HuH-7.5 (cell line): ENCODE results near the gene ELOVL5.
"Not testable (repeated sequence)": the region's sequence is repeated elsewhere in the genome, so short reads cannot be mapped to it uniquely, and the experiment has no call there.

Experiments used
- DNase-seq: peaks from one replicate; pipeline ENCODE4 v3.0.0; 2011; ENCODE audit warnings: low spot score

The ELOVL5 gene

DNA sequence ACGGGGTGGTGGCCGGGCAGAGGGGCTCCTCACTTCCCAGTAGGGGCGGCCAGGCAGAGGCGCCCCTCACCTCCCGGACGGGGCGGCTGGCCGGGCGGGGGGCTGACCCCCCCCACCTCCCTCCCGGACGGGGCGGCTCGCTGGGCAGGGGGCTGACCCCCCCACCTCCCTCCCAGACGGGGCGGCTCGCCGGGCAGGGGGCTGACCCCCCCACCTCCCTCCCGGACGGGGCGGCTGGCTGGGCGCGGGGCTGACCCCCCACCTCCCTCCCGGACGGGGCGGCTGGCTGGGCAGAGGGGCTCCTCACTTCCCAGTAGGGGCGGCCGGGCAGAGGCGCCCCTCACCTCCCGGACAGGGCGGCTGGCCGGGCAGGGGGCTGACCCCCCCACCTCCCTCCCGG, 43.8 kb downstream of the ELOVL5 start:
- DNase-seq = not testable (repeated sequence)

DNA sequence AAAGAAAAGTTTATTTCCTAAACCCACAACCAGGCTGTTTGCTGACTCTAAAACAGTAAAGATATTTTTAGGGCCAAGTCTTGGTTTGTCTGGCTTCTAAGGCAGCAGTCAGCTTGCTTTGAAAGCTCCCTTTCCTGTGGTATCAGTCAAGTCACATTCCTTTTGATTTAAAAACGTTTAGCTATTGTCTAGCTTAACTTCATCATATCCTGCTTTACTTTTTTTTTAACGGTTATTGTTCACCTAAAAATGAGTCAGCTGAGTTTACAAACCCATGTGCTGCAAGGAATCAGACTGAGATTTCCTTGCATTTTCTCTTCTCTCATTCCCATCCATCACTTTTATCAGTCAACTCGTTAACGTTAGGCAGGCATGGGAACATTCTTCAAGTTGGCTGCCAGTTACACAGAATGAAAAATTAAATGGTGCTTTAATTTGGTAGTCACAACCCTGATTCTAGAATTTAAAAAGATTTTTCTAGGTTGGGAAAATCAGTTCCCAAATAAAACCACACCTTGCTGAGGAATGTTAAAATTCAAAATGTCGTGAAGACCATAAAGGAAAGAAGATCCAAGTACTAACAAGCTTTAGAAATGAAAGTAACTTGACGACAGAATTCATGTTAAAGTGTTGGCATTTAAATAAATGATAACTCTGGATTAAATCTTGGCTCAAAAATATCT, 45.9 kb downstream of the ELOVL5 start:
- DNase-seq = no peak

DNA sequence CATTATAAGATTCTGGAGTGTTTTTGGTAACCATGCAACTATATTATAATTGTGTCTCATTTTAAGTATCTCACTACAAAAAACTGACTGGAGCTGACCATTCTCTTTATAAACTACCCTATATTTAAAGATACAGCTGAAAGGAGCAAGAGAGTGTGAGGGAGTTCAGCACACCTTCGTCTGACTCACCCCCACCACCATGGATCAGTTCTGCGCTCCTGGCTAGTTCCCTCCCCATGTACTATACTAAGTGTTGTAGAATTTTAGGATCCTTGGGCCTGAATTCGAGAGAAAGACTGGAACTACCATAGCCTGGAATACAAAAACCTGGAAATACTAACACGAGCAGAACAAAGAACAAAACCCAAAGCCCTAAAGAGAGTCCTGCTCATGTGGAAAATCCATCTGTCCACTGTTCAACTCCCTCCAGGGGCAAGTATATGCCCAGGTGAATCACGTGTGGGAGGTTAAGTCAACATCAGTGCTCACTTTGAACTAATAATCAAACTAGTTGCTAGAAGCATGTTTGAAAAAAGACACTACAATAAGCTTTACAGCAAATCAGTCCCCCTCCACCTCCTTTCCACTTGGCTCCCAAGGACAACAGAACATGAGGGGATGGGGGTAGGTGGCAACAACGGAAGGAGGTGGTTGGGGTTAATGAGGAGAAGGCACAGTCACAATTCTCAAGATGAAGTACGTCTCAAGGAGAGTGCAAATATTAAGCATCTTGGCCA, 46.8 kb downstream of the ELOVL5 start:
- DNase-seq = no peak

DNA sequence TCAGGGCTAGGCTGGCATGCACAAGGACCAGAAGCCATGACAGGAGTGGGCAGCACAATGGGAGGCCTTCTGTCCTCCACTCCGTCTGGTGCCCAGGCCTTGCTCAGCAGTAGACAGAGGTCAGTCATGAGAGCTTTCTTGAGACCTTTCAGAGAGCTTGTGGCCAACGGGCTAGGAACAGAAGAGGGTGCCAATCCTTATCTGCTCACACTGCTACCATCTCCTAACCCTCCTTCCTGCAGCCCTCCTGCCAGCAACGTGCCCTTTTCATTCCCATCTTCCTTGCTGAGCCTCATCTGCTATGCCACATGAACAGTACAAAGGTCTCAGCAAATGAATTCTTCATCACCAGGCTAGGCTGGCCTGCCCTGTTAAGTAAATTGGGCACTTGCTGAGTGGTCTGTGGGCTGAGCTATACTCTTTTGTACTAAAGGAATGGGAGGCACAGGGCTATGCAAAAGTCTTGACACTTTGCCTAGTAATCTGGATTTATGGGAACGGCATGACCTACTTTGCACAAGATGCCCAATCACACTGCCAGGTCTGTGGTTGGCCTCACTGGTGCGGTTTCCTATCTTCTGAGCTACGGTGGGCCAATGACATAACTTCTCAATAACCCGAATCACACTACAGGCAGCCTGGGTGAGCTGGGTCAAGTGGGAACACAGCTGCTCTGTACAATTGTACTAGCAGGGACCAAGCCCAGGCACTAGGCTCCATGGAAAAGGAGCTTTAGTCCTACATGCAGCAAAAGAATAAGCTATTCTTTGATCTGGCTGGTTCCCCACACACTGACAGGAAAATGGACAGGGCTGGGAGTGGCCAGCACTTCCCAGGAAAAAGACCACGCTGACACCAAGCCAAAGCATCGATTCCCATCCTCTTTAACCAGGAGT, 47.8 kb downstream of the ELOVL5 start:
- DNase-seq = no peak

DNA sequence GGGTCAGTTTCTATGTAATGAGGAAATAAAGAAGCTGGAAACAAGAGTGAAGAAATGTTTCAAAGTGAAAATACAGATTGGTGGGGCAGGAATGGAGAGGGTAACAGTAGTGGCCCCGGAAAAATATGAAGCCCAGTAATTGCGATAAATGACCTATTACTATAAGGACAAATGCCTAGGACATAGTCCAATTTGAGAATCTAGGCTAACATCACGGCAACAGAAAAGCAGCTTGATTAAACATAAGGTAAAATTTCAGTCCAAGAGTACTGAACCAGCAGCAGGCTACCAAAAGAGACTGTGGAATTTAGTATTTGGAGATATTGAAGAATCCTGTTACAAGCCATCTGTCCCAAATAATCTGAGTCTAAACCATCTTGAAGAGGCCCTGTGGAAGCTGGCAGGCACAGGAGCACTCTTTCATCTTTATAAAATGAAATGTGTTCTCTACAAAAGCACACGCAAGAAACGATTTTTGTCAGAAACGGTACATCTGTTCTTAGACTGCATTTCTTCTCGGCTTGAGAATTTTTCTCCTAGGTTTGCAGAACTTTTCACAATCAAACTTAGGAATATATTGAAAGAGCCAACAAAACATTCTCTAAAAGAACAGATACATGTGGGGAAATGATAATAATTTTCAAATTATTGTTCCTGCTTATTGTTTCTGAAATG, 49.3 kb downstream of the ELOVL5 start:
- DNase-seq = no peak

DNA sequence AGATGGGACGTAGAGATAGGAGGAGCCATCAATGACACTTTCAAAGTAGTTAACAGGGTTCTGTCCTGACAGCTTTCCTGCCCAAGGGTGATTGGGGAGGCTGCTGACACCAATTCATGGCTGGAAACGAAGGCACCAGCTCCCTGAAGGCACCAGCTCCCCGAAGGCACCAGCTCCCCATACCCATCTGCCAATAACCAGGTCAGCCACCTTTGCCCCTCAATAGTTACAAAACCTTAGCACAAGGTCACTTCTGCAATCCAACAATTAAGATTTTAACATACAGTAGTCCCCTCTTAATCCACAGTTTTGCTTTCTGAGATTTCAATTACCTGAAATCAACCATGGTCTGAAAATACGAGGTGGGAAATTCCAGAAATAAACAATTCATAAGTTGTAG, 51.7 kb downstream of the ELOVL5 start:
- DNase-seq = no peak

DNA sequence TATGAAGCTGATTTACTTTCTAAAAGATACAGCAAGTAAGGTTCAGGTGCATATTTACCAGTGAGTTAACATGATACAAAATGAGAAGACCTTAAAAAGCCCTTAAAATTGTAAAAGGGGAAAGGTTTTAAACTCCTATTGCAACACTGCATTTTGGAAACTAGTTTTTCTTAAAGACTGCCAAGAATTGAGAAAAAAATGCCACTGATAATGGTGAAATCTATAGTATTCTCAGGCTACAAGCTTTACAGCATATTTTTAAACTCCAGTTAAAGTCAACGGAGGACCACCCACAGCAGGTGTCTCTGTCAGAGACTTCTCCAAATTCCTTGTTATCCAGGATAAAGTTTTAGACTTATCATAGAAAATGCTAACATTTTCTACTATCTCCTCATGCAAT, 53.6 kb downstream of the ELOVL5 start:
- DNase-seq = no peak

DNA sequence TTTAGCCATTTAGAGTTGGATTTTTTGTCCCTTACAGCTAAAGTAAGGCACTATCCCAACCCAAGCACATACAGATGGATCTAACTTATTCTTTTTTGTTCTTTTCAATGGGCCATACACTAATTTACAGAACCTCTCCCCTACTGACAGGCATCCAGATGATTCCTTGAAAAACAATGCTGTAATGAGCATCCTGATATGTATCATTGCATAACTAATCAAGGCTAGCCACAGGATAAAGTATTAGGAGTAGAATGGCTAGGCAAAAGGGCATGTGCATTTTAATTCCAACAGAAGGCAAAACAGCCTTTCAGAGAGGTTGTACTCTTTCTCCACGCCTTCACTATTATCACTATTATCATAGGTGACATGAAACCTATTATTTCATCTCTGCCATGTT, 54.1 kb downstream of the ELOVL5 start:
- DNase-seq = no peak

DNA sequence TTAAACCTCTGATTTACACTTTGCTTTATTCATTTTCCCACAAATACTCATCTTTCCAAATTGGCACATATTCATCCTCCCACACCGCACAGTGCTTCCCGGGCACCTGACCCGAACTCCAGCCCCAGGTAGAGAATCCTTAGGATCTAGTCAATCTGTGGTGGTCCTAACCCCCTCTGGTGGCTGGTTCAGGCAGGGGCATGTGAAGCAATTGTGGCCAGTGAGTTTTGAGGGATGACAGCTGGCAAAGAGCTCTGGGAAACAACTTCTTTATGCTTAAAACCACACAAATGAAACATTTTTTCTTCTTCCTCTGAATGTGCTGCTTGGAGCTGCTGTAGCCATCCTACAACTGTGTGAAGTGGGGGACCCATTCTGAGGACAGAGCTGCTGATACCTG, 54.7 kb downstream of the ELOVL5 start:
- no peak for DNase-seq

DNA sequence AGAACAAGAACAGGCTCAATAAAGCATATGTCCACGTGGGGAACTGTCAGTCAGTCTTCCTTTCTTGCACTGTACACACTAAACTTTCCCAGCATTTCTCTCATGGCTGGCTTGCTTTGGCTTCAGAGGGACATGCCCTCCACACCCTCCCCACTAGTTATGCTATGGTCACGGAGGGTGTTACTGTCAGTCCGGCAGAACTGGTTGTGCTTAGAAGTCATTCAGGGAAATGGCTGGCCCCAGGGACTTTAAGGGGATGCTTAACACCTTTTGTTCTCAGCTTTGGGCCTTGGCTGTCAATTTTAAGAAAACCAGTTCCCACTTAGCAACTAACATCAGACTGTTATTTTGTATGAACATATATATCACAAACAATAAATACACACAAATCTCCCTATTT, 55.1 kb downstream of the ELOVL5 start:
- no peak for DNase-seq

DNA sequence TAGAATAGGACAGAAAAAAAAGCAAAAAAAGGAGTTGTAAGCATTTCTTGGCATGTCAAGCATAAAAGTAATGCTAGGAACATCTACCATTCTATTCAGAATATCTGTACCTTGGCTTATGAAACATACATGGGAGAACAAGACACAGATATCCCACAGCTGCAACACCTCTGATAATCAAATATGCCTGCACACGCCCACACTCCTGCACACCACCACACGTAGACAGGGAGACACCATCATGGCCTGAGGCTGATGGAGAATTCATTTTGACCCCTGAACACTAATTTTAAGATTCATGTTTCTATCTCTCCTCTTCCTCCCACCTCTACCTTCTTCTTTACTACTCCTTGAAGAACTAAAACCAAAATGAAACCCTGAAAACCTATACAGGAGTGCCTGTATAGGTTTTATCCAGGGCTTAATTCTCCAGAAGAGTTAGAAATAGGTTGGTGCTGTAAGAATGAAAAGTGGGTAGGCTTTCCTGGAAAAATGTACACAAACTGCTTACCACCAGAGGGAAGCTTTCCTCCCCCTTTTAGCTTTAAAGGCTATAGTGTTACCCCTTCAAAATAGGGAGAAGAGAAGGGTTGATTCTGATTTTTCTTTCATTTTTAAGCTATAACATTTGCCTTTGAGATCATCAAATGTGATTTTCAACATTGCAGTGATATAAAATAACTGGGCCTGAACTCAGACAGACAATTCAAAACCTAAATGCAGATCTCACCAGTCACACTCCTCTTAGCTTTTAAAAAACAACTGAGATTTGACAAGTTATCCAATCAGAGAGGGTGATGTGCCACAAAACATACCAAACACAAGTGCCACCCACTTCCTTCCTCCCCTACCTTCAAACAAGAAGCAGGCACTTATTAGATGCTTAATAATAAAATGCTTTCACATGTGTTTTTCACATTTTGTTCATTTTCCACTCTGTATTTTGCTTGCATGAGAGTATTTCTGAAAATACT, 57.9 kb downstream of the ELOVL5 start:
- DNase-seq = no peak

DNA sequence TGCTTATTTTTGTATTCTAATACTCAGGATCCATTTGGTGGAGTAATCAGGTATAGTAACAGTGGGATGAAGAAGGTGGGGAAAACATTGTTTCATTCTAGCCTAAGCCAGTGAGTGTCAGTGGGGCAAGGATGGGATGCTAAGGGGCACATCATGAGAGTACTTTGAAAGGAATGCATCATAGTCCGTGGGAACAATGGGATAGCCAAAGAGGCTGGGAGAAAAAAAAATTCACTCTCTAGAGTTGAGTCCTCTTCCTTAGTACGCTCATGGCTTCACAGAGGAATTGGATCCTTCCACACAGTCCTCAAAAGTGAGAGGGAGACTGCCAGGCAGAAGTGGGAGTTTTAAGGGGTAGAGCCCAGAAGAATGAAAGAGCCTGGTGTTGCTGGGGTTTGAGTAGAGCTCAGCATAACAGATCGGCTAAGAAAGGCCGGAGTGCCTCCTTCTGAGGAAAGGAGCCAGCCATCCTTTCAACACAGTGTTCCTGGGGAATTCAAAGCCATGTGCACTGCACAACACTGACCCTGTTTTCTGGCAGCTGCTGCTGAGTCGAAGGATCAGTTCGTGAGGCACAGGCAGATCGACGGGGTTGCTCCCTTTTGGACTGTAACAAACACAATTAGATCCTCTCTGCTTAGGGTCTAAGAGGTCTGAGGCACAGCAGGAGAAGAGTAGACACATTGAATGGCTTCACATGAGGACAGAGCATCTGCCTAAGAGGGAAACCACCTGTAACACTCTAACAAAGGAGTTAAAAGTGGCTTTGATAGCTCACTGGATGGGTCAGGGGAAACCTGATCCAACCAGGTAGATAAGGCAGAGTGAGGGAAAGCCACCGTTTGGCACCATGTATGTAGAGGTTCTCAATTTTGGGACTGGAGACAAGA, 61.2 kb downstream of the ELOVL5 start:
- DNase-seq = no peak

DNA sequence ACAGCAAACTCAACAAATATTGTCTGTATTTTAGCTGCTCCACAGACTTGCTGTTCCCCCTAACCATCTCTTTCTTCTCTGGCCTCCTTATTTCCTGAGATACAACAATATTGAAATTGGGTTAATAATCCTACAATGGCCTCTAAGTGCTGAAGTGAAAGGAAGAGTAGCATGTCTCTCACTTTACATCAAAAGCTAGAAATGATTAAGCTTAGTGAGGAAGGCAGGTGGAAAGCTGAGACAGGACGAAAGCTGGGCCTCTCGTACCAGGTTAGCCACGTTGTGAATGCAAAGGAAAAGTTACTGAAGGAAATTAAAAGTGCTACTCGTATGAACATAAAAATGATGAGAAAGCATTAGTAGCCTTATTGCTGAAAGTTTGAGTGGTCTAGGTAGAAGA, 63.8 kb downstream of the ELOVL5 start:
- DNase-seq = no peak

DNA sequence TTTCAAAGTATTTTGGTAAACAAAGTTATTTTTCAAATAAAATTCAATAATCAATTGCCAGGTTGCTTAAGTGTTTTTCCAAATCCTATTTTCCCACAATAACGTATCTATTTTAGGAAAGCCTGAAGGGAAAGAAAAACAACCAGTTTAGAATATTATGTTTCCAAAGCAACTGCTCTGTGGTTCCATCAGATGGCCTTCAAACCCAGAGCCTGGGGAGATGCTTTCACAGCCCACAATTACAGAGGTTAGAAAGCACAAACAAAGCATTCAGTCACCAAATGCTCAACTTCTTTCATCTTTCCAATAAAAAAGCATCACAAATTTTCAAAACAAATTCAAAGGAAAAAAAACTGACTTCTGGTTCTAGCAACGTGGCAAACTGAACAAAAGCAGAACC, 66.0 kb downstream of the ELOVL5 start:
- no peak for DNase-seq

DNA sequence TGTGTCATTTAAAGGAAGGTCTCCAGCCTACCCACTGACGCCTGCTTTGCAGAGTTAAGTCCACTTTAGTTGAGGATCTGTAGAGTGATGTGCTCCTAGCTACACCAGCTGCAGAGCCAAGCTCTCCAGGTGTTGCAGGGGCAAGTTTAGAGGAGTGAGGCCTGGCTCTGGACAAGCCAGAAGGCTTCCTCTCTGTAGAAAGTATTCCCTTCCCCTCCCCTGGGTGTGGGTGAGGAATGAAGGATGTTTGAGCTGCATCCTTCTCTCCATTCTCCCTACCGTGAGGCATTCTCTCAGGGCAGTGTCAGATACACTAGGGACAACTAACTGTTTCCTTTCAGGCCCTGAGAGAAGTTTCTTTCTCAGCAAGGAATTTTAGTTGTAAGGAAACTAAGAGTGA, 66.5 kb downstream of the ELOVL5 start:
- DNase-seq = no peak

DNA sequence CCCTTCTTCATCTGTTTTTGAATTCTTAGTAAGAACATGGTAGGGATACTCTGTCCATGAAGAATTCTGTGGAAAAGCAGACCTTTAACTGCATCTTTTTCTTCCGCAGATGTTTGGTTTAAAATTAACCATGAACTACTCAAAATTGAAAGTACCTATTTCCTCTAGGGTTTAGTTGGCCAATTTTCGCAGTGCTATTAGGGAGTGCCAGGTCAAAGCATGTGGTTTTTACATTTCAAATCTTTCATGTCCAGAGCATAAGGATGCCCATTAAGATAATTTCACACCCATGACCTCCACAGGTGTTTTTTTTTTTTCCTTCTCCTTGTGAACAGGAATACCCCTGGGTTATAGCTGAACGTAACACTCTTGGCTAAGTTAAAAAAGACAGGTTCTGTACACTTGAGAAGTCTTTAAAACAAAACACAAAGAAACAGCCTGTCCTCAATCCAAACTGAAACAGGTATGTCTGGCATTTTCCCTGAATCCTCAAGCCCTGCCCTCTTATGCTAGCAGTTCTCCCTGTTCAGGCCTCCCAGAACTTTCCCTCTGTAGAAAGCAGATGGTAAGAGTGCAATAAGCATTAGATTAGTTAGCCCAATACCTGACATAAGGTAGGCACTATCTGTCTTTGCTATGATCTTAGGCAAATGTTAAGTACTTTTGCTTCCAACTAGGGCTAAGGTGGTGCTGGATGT, 67.1 kb downstream of the ELOVL5 start:
- DNase-seq = no peak

DNA sequence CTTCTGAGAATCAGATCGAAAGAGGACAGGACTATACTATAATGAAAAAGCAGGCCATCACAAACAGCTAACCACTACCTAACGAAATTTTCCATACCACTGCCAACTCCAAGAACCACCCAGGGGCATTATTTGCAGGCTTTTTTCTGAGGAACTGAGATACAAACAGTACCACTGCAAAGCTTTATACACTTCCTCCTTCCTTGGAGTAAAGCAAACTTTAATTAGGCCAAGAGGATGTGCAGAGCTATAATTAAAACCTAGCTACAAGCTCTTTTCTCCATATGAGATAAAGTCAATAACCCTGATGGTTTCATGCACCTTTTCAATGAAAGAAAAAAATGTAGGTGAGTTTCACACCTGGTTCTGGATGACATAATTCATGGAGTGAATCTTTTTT, 68.5 kb downstream of the ELOVL5 start:
- no peak for DNase-seq

DNA sequence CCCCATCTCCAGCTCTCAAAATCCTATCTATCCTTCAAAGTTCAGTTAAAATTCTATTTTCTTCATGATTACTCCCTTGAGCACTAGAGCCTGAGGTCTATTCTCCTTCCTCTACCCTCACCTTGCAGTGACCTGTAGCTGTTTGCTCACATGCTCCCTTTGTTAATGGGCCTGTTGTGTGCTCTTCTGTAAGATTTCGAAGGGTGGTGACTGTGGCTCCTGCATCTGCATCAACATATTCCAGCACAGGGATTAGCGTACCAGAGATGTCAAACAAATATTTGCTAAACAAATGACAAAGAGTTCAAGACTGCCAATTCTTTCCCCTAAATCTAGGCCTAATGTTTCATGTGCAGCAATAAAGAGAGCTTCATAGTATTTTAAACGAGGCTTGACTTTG, 69.5 kb downstream of the ELOVL5 start:
- DNase-seq = no peak

DNA sequence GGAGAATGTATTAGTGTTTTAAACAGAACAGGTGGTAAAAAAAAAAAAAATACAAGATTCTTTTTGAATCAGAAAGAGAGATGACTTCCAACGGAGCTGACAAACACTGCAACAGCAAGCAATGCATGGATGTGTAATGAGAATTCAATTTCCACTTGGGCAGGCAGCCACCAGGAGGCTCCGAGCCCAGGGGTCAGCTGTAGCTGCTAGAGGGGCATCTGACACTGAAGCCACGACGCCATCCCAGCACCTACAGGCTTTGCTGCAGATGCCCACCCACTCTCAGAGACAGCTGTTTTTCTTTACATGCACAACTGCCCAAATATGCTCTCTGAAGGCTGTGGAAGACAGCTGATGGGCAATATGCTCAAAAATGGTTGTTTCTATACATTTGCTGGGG, 75.4 kb downstream of the ELOVL5 start:
- no peak for DNase-seq

DNA sequence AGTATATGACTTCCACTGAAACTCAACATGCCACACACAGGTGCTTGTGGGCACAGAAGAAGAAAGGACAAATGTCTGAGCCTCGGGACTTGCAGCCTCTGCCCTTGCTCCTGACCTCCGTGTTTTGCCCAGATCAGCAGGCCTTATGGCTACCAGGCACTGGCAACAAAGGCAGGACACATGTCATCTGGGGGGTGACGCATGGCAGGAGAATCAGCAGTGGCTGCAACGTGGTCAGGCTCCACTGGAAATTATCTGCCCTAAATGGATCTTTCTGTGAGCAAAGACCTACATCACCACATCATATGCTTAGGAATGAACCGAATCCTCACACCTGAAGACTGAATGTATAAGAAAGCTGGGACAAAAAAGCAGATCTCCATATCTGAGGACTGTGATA, 78.9 kb downstream of the ELOVL5 start:
- DNase-seq = no peak
